KMS-11 (cell line): ENCODE data around the gene RBM15.

Experiments
- H2AFZ ChIP-seq: fragments of 200-600 bp; sonication (generic); 2 replicates; pipeline ENCODE4 v1.6.1; 2016; ENCODE audit warnings: antibody characterized with exemption, mixed run types, low read depth
- H3K27ac ChIP-seq: fragments of 200-600 bp; sonication (generic); 2 replicates; pipeline ENCODE4 v1.6.1; 2016; ENCODE audit warnings: mild to moderate bottlenecking, mixed run types
- H3K27me3 ChIP-seq: fragments of 200-600 bp; sonication (generic); 2 replicates; pipeline ENCODE4 v1.6.1; 2017; ENCODE audit warnings: mild to moderate bottlenecking, low read depth, mixed run types, moderate library complexity; ENCODE audit not compliant: insufficient read depth
- H3K36me3 ChIP-seq: fragments of 200-600 bp; sonication (generic); 2 replicates; pipeline ENCODE4 v1.6.1; 2017; ENCODE audit warnings: mild to moderate bottlenecking, mixed run types; ENCODE audit not compliant: insufficient read depth
- H3K4me1 ChIP-seq: fragments of 200-600 bp; sonication (generic); 2 replicates; pipeline ENCODE4 v1.6.1; 2016; ENCODE audit warnings: mild to moderate bottlenecking, low read depth, mixed run types; ENCODE audit not compliant: poor library complexity, severe bottlenecking
- H3K4me2 ChIP-seq: fragments of 200-600 bp; sonication (generic); 2 replicates; pipeline ENCODE4 v1.7.0; 2016; ENCODE audit warnings: mild to moderate bottlenecking, mixed run types
- H3K4me3 ChIP-seq: fragments of 200-600 bp; sonication (generic); IDR thresholded peaks from 2 replicates; pipeline ENCODE4 v1.6.1; 2017; ENCODE audit warnings: low read depth, low read length, mixed read lengths; ENCODE audit not compliant: insufficient read depth
- H3K79me2 ChIP-seq: fragments of 200-600 bp; sonication (generic); 2 replicates; pipeline ENCODE4 v1.6.1; 2016; ENCODE audit warnings: low read depth, mixed run types; ENCODE audit not compliant: insufficient read depth
- H3K9ac ChIP-seq: fragments of 200-600 bp; sonication (generic); 2 replicates; pipeline ENCODE4 v1.6.1; 2016; ENCODE audit warnings: mild to moderate bottlenecking, mixed run types
- H4K20me1 ChIP-seq: fragments of 200-600 bp; sonication (generic); 2 replicates; pipeline ENCODE4 v1.6.1; 2016; ENCODE audit warnings: mild to moderate bottlenecking, mixed run types; ENCODE audit not compliant: insufficient read depth
- TF ChIP-seq, protein P1 (sequence below): fragments of 200-600 bp; sonication (generic); conservative IDR thresholded peaks from 2 replicates; pipeline ENCODE4 v1.6.1; 2017; ENCODE audit warnings: low read depth, mild to moderate bottlenecking, antibody characterized with exemption, low read length, moderate library complexity, mixed read lengths

The RBM15 gene

DNA sequence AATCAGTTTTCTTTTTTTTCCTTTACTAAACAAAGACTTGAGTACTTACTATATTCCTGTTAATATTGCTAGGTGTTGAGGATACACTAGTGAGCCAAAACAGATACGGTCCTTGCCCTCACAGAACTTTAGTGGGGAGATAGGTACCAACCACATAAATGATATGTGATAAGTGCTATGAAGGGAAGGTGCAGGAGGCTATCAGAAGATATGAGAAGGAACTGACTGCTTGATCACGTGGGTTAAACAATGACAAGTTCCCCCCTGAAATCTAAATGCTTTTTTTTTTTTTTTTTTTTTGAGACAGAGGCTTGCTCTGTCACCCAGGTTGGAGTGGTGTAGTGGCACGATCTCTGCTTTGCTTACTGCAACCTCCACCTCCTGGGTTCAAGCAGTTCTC lies 25.0 kb downstream of the RBM15 start:
- Histone ChIP-seq H3K9ac (no peak overlapping the region), H3K36me3 (no peaks in the 10 kb centered on the region), H2AFZ (no peak overlapping the region), H3K27ac (no peak overlapping the region), H3K27me3 (no peaks in the 10 kb centered on the region), H3K4me3 (no peak overlapping the region), H3K79me2 (no peaks in the 10 kb centered on the region), H4K20me1 (no peaks in the 10 kb centered on the region), H3K4me1 (no peaks in the 10 kb centered on the region), H3K4me2 (no peak overlapping the region)
- TF ChIP-seq, protein P1, sequence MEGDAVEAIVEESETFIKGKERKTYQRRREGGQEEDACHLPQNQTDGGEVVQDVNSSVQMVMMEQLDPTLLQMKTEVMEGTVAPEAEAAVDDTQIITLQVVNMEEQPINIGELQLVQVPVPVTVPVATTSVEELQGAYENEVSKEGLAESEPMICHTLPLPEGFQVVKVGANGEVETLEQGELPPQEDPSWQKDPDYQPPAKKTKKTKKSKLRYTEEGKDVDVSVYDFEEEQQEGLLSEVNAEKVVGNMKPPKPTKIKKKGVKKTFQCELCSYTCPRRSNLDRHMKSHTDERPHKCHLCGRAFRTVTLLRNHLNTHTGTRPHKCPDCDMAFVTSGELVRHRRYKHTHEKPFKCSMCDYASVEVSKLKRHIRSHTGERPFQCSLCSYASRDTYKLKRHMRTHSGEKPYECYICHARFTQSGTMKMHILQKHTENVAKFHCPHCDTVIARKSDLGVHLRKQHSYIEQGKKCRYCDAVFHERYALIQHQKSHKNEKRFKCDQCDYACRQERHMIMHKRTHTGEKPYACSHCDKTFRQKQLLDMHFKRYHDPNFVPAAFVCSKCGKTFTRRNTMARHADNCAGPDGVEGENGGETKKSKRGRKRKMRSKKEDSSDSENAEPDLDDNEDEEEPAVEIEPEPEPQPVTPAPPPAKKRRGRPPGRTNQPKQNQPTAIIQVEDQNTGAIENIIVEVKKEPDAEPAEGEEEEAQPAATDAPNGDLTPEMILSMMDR = no peak

DNA sequence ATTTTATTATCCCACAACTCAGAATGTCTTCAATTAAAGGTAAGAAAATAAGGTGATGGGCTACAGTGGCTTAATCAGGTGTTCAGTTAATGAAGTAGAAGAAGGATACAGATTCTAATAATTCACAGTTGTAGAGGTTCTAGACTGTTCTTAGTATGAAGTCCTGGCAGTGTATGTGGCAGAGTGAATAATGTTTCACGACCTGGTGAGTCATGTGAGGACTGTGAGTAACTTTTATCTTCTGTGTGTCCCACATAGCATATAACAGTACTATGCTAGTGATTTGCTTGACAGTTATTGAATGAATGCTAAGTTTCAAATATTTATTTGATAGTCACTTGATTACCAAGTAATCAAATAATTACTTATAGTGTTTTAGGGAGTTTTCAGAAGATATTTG lies 31.6 kb downstream of the RBM15 start:
- no peaks in the 10 kb centered on the region for H3K27me3 ChIP-seq
- H4K20me1 ChIP-seq = no peaks in the 10 kb centered on the region
- no peaks in the 10 kb centered on the region for H3K79me2 ChIP-seq
- no peak overlapping the region for H2AFZ ChIP-seq
- no peak overlapping the region for H3K4me2 ChIP-seq
- TF ChIP-seq, protein P1 = no peak
- no peaks in the 10 kb centered on the region for H3K4me1 ChIP-seq
- no peak overlapping the region for H3K9ac ChIP-seq
- no peak overlapping the region for H3K27ac ChIP-seq
- H3K36me3 ChIP-seq = no peaks in the 10 kb centered on the region
- no peak overlapping the region for H3K4me3 ChIP-seq

DNA sequence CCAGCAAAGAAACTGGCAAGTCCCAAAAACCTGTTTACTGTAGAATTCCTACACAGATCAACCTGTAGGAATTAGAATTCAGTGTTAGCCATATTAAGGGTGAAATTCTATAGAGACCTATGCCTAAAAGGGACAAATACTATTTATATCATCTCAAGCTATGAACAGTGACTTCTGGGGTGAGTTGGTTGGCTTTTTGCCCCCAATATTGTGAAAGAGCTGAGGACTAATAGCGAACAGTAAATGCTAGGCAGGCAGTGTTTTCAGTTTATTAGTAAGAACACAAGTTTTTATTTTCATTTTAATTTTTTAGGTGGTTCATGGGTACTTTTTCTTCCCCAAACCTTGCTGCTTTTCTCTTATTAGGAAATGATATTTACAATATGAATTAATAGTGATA lies 36.3 kb downstream of the RBM15 start:
- Histone ChIP-seq H3K27me3 (no peaks in the 10 kb centered on the region), H3K4me1 (no peaks in the 10 kb centered on the region), H2AFZ (no peak overlapping the region), H4K20me1 (no peaks in the 10 kb centered on the region), H3K36me3 (no peaks in the 10 kb centered on the region), H3K9ac (no peak overlapping the region), H3K4me2 (no peak overlapping the region), H3K4me3 (no peak overlapping the region), H3K79me2 (no peaks in the 10 kb centered on the region), H3K27ac (no peak overlapping the region)
- TF ChIP-seq, protein P1 = no peak

DNA sequence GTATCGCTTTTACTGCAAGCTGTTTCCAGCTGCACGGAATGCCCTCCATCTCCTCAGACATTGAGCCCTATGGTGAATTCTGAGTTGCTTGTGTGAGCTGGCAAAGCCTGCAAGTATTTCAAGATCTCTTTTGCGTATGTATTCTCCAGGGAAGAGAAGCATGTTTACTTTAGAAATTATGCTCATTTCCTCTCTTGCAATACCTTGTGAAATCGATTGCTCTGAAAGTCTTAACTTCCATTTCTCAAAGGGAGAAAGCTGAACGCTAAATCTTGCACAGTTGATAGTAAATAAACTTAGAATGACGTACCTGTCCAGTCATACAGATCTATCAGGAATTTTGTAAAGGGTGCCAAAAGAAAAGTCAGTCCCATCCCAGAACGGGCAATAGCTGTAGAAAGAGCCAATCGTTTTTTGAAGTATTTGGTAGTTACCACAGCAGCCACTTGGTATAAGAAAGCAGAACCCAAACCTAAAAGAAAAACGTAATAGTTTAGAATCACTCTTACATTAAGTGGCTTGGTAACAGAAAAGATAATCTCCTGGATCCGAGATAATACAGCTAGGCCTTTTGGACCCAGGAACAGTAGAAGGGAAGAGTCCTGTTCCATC lies 41.6 kb downstream of the RBM15 start:
- Histone ChIP-seq H4K20me1 (no peaks in the 10 kb centered on the region), H3K36me3 (no peaks in the 10 kb centered on the region), H2AFZ (no peak overlapping the region), H3K4me2 (no peak overlapping the region), H3K4me1 (no peaks in the 10 kb centered on the region), H3K27ac (no peak overlapping the region), H3K9ac (no peak overlapping the region), H3K79me2 (no peaks in the 10 kb centered on the region), H3K4me3 (no peak overlapping the region), H3K27me3 (no peaks in the 10 kb centered on the region)
- TF ChIP-seq, protein P1 = no peak
